Stomach (tissue), 9 donors: ENCODE results near the gene ATF5. TPM values are rescaled to one million over a fixed set of nuclear protein-coding genes. Genes with fewer than 3 reads are reported as not detected.
"Not testable (repeated sequence)": the region's sequence is repeated elsewhere in the genome, so short reads cannot be mapped to it uniquely, and the experiment has no call there.

ENCODE experiments used
- DNase-seq, 2 donors: peaks; one replicate each; pipeline versions ENCODE4 v3.0.0 to v3.0.0-alpha.2; 2013 to 2019
- H3K27ac ChIP-seq, 5 donors: fragments of 200-600 bp in 4 of 5; sonication (generic) in 4 of 5; one replicate each; pipeline ENCODE4 v1.5.1; 2013 to 2019; ENCODE audit warnings: mild to moderate bottlenecking in 1 of 5, moderate library complexity in 1 of 5
- H3K27me3 ChIP-seq, 3 donors: fragments of 200-600 bp; sonication (generic); one replicate each; pipeline ENCODE4 v1.5.1; 2017 to 2019; ENCODE audit warnings: mixed run types in 1 of 3
- H3K36me3 ChIP-seq, 4 donors: fragments of 200-600 bp; sonication (generic); 1 replicate in 3 of 4; 2 replicates in 1 of 4; pipeline ENCODE4 v1.5.1; 2016 to 2019
- H3K4me1 ChIP-seq, 4 donors: fragments of 200-600 bp; sonication (generic); one replicate each; pipeline ENCODE4 v1.5.1; 2016 to 2019
- H3K4me3 ChIP-seq, 4 donors: fragments of 200-600 bp; sonication (generic) in 3 of 4; one replicate each; pipeline ENCODE4 v1.5.1; 2016 to 2019; ENCODE audit warnings: mild to moderate bottlenecking in 1 of 4
- H3K9me3 ChIP-seq, 4 donors: fragments of 200-600 bp; sonication (generic); one replicate each; pipeline ENCODE4 v1.5.1; 2016 to 2019
- EP300 ChIP-seq: sonication (generic); formaldehyde crosslinking; IDR thresholded peaks from one replicate; pipeline ENCODE4 v1.6.1; 2017; ENCODE audit warnings: antibody characterized with exemption
- POLR2A ChIP-seq, 4 donors: fragments of 450-650 bp; IDR thresholded peaks; one replicate each; pipeline ENCODE4 v1.6.1; 2016; ENCODE audit warnings: antibody characterized with exemption in 4 of 4, control low read depth in 2 of 4, mild to moderate bottlenecking in 1 of 4, moderate library complexity in 1 of 4
- POLR2AphosphoS5 ChIP-seq, 3 donors: sonication (generic); formaldehyde crosslinking; IDR thresholded peaks; one replicate each; pipeline ENCODE4 v1.6.1; 2016; ENCODE audit warnings: antibody characterized with exemption in 3 of 3
- WGBS, 5 donors: extraction: QIAGEN DNeasy Blood & Tissue Kit in 3 of 5; methylation state at CpG; one replicate each; pipeline versions ENCODE4 v1.1.5 to v1.1.7; 2013 to 2018; 5-methylcytosine and 5-hydroxymethylcytosine counted together
- intact Hi-C: fragments of 100-400 bp; cut with DNase I; formaldehyde crosslinking; loops from one replicate; pipeline ENCODE4 v1.15.1; 2023; ENCODE audit warnings: low total_unique reads
- polyA plus RNA-seq, 3 donors: library from polyadenylated mRNA; stranded (reverse); fragments of 200-250 nt; gene quantifications; one replicate each; pipeline ENCODE4 v1.2.3, GENCODE V29; 2013
- total RNA-seq, 5 donors: library from RNA; depleted of rRNA; stranded (reverse); fragments of >200 nt; gene quantifications; one replicate each; pipeline versions ENCODE4 v1.1.0 to v1.2.3, GENCODE V29; 2014 to 2016
- TF ChIP-seq, protein P1 (sequence below), 7 experiments: fragments of 450-650 bp in 4 of 7; fragments of 200-600 bp in 3 of 7; sonication (generic) in 3 of 7; IDR thresholded peaks; one replicate each; pipeline ENCODE4 v1.5.1; 2016 to 2019; ENCODE audit warnings: antibody characterized with exemption in 7 of 7, control low read depth in 2 of 7, mild to moderate bottlenecking in 1 of 7
- donor health status: healthy with polysubstance abuse.
- donor health status: Bipolar disorder and iron deficiency.
- donor health status: healthy.

The ATF5 gene
- total and polyA plus RNA-seq, 8 donors = 2.2 to 40.3 (median 9.9) TPM

GRCh38 chr19:49954092-49954829, 25.3 kb downstream of the ATF5 start:
- peak in 1 of 2 donors; percentile 67 for DNase-seq
- peaks cover 0 to 30% (median 0%) of the 10 kb centered on the region in 3 donors for H3K27me3 ChIP-seq
- H3K9me3 ChIP-seq = no peaks in the 10 kb centered on the region
- peak overlapping the region; percentile 31 to 70 (median 60) for H3K27ac ChIP-seq
- TF ChIP-seq, protein P1, sequence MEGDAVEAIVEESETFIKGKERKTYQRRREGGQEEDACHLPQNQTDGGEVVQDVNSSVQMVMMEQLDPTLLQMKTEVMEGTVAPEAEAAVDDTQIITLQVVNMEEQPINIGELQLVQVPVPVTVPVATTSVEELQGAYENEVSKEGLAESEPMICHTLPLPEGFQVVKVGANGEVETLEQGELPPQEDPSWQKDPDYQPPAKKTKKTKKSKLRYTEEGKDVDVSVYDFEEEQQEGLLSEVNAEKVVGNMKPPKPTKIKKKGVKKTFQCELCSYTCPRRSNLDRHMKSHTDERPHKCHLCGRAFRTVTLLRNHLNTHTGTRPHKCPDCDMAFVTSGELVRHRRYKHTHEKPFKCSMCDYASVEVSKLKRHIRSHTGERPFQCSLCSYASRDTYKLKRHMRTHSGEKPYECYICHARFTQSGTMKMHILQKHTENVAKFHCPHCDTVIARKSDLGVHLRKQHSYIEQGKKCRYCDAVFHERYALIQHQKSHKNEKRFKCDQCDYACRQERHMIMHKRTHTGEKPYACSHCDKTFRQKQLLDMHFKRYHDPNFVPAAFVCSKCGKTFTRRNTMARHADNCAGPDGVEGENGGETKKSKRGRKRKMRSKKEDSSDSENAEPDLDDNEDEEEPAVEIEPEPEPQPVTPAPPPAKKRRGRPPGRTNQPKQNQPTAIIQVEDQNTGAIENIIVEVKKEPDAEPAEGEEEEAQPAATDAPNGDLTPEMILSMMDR (IDR thresholded peaks at IDR 0.05) = no peak
- TF ChIP-seq POLR2A (IDR thresholded peaks at IDR 0.05) (no peak), EP300 (no peak), POLR2AphosphoS5 (IDR thresholded peaks at IDR 0.05) (no peak)
- peaks cover 12 to 41% (median 27%) of the 10 kb centered on the region in 4 donors for H3K4me1 ChIP-seq
- intact Hi-C loops = no loop called here
- 19 to 26% (median 22%) methylated on average over 12 of the region's 12 CpGs for WGBS, 5 donors
- no peaks in the 10 kb centered on the region for H3K36me3 ChIP-seq
- peak overlapping the region in 1 of 4 donors; percentile 23 for H3K4me3 ChIP-seq

GRCh38 chr19:49954933-49955332, 25.9 kb downstream of the ATF5 start:
- Histone ChIP-seq H3K36me3 (no peaks in the 10 kb centered on the region), H3K4me1 (peaks cover 12 to 41% (median 27%) of the 10 kb centered on the region in 4 donors), H3K9me3 (no peaks in the 10 kb centered on the region), H3K27ac (peak overlapping the region; percentile 59 to 73 (median 62)), H3K4me3 (peak overlapping the region in 2 of 4 donors; percentile 23 to 26), H3K27me3 (peaks cover 0 to 27% (median 0%) of the 10 kb centered on the region in 3 donors)
- peak; percentile 59 to 69 for DNase-seq
- no peak for TF ChIP-seq POLR2A (IDR thresholded peaks at IDR 0.05)
- TF ChIP-seq, protein P1 (IDR thresholded peaks at IDR 0.05) = no peak
- no peak for TF ChIP-seq POLR2AphosphoS5 (IDR thresholded peaks at IDR 0.05)
- no peak for TF ChIP-seq EP300
- WGBS, 5 donors = 24 to 45% (median 37%) methylated on average over 11 of the region's 11 CpGs
- intact Hi-C loops = no loop called here

DNA sequence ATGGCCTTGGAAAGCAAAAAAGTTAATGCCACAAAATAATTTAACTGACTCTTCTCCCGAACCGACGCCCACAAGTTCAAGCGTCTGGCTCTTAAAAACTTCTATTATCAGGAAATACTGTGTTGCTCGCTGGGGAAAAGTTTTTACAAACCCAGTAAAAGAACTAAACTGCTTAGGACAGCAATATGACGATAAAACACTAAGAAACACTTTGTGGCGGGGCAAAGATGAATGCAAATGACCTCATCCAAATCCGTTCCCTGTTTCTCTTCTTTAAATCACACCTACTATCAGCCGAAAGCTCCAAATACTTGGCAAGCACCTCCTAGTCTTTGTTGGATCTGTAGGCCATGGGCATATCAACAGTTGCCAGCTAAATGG, 27.1 kb downstream of the ATF5 start:
- WGBS, 5 donors = 54 to 69% (median 62%) methylated on average over 9 of the region's 9 CpGs
- no peaks in the 10 kb centered on the region for H3K36me3 ChIP-seq
- peak overlapping the region in 3 of 5 donors; percentile 62 to 73 (median 70) for H3K27ac ChIP-seq
- no peaks in the 10 kb centered on the region for H3K9me3 ChIP-seq
- H3K4me3 ChIP-seq = no peak overlapping the region
- TF ChIP-seq, protein P1 (IDR thresholded peaks at IDR 0.05) = no peak
- TF ChIP-seq POLR2AphosphoS5 (IDR thresholded peaks at IDR 0.05) = no peak
- no peak for TF ChIP-seq EP300
- no peak for TF ChIP-seq POLR2A (IDR thresholded peaks at IDR 0.05)
- H3K4me1 ChIP-seq = peaks cover 12 to 41% (median 27%) of the 10 kb centered on the region in 4 donors
- H3K27me3 ChIP-seq = peaks cover 0 to 24% (median 0%) of the 10 kb centered on the region in 3 donors
- no peak for DNase-seq
- intact Hi-C loops = no loop called here

DNA sequence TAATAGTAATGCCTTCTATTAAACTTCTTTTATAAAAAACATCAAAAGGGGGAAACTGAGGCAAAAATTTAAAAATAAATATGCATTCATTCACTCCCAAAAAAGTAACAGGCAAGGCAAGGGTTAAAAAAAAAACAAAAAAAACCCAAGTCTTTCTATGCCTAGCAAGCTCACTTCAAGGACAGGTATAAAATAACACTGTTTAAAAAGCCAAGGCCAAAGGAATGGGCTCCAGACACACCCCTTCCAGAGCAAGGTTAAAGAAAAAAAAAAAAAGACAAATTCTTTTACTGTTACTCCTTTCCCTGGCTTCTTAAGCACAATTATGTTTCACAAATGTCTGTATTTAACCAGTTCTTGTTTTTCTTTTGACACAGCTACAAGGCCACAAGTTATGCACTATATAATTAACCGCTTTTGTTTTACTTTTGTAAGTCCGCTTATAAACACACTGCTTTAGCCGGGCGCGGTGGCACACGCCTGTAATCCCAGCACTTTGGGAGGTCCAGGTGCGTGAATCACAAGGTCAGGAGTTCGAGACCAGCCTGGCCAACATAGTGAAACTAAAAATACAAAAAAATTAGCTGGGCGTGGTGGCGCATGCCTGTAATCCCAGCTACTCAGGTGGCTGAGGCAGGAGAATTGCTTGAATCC, 28.4 kb downstream of the ATF5 start:
- intact Hi-C loops = no loop called here
- 39 to 55% (median 42%) methylated on average over 10 of the region's 10 CpGs for WGBS, 5 donors
- no peak for DNase-seq
- Histone ChIP-seq H3K36me3 (no peaks in the 10 kb centered on the region), H3K4me1 (peaks cover 12 to 32% (median 23%) of the 10 kb centered on the region in 4 donors), H3K9me3 (no peaks in the 10 kb centered on the region), H3K27me3 (peaks cover 0 to 14% (median 0%) of the 10 kb centered on the region in 3 donors), H3K4me3 (no peak overlapping the region), H3K27ac (peak overlapping the region in 2 of 5 donors; percentile 7 to 34)
- TF ChIP-seq EP300 = no peak
- TF ChIP-seq, protein P1 (IDR thresholded peaks at IDR 0.05) = no peak
- no peak for TF ChIP-seq POLR2A (IDR thresholded peaks at IDR 0.05)
- no peak for TF ChIP-seq POLR2AphosphoS5 (IDR thresholded peaks at IDR 0.05)

DNA sequence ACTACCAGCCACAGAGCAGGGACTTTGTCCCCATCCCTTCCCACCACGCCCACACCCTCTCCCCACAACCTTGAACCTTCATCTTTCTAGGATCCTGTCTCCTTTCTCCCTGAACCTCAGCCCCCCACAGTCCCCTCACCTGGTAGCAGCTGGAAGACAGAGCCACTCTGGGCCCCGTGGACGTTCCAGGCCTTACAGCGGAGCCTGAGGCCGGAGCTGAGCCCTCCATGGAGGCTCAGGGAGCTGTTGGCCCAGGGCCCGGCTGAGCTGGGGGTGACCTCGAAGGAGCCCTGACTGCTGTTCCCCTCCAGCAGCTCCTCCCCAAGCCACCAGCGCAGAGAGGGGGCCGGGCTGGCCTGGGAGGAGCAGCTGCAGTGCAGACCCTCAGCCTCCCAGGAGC, 29.1 kb downstream of the ATF5 start:
- peaks cover 12 to 27% (median 20%) of the 10 kb centered on the region in 4 donors for H3K4me1 ChIP-seq
- DNase-seq, H3K9me3 ChIP-seq, intact Hi-C loops, H3K4me3 ChIP-seq, H3K36me3 ChIP-seq: not testable (repeated sequence)
- H3K27ac ChIP-seq = peak overlapping the region in 2 of 5 donors; percentile 34 to 44
- H3K27me3 ChIP-seq = peaks cover 0 to 14% (median 0%) of the 10 kb centered on the region in 3 donors
- 16 to 51% (median 41%) methylated on average over 4 to 9 of the region's 9 CpGs for WGBS, 5 donors

DNA sequence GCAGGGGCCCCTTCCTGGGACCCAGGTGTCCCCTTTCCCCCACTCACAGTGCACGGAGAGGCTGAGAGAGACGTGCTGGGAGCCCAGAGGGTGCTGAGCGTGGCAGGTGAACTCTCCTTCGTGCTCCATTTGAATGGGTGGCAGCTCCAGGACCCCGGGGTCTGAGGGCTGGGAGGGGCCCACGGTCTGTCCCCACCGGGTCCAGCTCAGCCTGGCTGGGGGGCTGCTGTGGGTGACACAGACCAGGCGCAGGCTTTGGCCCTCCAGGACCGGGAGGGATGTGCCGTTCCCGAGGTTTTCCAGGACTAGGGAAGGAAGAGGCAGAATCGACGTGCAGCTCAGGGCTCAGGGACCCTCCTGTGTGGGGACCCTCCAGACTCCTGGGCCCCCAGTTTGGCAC, 29.6 kb downstream of the ATF5 start:
- intact Hi-C loops, H3K27ac ChIP-seq, DNase-seq, H3K4me3 ChIP-seq, H3K9me3 ChIP-seq, H3K36me3 ChIP-seq: not testable (repeated sequence)
- Histone ChIP-seq H3K4me1 (peaks cover 12 to 22% (median 18%) of the 10 kb centered on the region in 4 donors), H3K27me3 (peaks cover 0 to 14% (median 0%) of the 10 kb centered on the region in 3 donors)
- WGBS, 5 donors = 51 to 59% (median 55%) methylated on average over 10 to 13 of the region's 13 CpGs

- H3K36me3 ChIP-seq, DNase-seq, intact Hi-C loops, H3K27ac ChIP-seq, H3K4me1 ChIP-seq, H3K4me3 ChIP-seq, H3K9me3 ChIP-seq: not testable (repeated sequence)
- H3K27me3 ChIP-seq = peaks cover 0 to 14% (median 0%) of the 10 kb centered on the region in 3 donors
- WGBS, 5 donors = 30% methylated on average over 2 of the region's 12 CpGs; no CpG with 5 or more reads in 4 of the 5 donors
Observed at GRCh38 chr19:49959892-49960291, 30.9 kb downstream of the ATF5 start.
